DLD1 (cell line): ENCODE measurements around the gene TEX10.

ENCODE experiments used
- in situ Hi-C: cut with HindIII; loops from 2 replicates; pipeline ENCODE4 v1.10.0; 2017; ENCODE audit warnings: low sequenced_read_pairs

Gene TEX10

GRCh38 chr9:100285601-100286000 lies 67.1 kb downstream of the TEX10 start:
- in situ Hi-C loops, result no loop called here

GRCh38 chr9:100285080-100285479 lies 67.7 kb downstream of the TEX10 start:
- in situ Hi-C loops, result no loop called here

GRCh38 chr9:100284247-100284646 lies 68.5 kb downstream of the TEX10 start:
- in situ Hi-C loops, result no loop called here

GRCh38 chr9:100282388-100282719 lies 70.4 kb downstream of the TEX10 start:
- in situ Hi-C loops, result no loop called here

- in situ Hi-C loops, result no loop called here
Measured at GRCh38 chr9:100281676-100282387, 70.9 kb downstream of the TEX10 start.

GRCh38 chr9:100281066-100281465 lies 71.7 kb downstream of the TEX10 start:
- in situ Hi-C loops, result no loop called here

- in situ Hi-C loops, result no loop called here
Measured at GRCh38 chr9:100277166-100277979, 75.4 kb downstream of the TEX10 start.

GRCh38 chr9:100269656-100270055 lies 83.1 kb downstream of the TEX10 start:
- in situ Hi-C loops, result no loop called here

GRCh38 chr9:100268271-100268670 lies 84.5 kb downstream of the TEX10 start:
- in situ Hi-C loops, result no loop called here

GRCh38 chr9:100267211-100267610 lies 85.5 kb downstream of the TEX10 start:
- in situ Hi-C loops, result no loop called here
